ENCODE measurements around the gene MAB21L3.

Gene MAB21L3

GRCh38 chr1:116179964-116180363 lies 68.8 kb downstream of the MAB21L3 start:
- no peak overlapping the region for H3K4me3 ChIP-seq (ENCODE audit: low read length)
- H3K36me3 ChIP-seq (ENCODE audit: control insufficient read depth, insufficient read depth, low read length, severe bottlenecking): no peaks in the 10 kb centered on the region
- no peaks in the 10 kb centered on the region for H3K4me1 ChIP-seq (ENCODE audit: control insufficient read depth, insufficient read depth, low read length)
- peaks cover 4% of the 10 kb centered on the region for H3K9me3 ChIP-seq (ENCODE audit: control insufficient read depth, low read length)
- peaks cover 52% of the 10 kb centered on the region for H3K27me3 ChIP-seq (replicated peaks; ENCODE audit: control insufficient read depth, insufficient read depth, low read length)
- H3K9ac ChIP-seq (ENCODE audit: low read length): no peak overlapping the region
- DNase-seq (ENCODE audit: low read depth): no peak

- Histone ChIP-seq H3K36me3 (ENCODE audit: control insufficient read depth, insufficient read depth, low read length, severe bottlenecking) (no peaks in the 10 kb centered on the region), H3K9ac (ENCODE audit: low read length) (no peak overlapping the region), H3K4me3 (ENCODE audit: low read length) (no peak overlapping the region), H3K9me3 (ENCODE audit: control insufficient read depth, low read length) (peaks cover 4% of the 10 kb centered on the region), H3K4me1 (ENCODE audit: control insufficient read depth, insufficient read depth, low read length) (no peaks in the 10 kb centered on the region), H3K27me3 (replicated peaks; ENCODE audit: control insufficient read depth, insufficient read depth, low read length) (peaks cover 47% of the 10 kb centered on the region)
- no peak for DNase-seq (ENCODE audit: low read depth)
These were observed 71.0 kb downstream of the MAB21L3 start for GRCh38 chr1:116182019-116182714.

Data from adipocyte (in vitro differentiated cells).